SK-N-SH (cell line): ENCODE results near the gene CDK5RAP2. TPM values are rescaled to one million over a fixed set of nuclear protein-coding genes. Genes with fewer than 3 reads are reported as not detected.

Experiments
- CTCF ChIA-PET: fragments of 300-600, 350-600 bp; formaldehyde crosslinking; extraction: SDS; loops from one replicate; lab custom pipeline; 2021; lab: Yijun Ruan, JAX
- POLR2A ChIA-PET: fragments of 350-600 bp; sonication (Branson Sonifier 250); formaldehyde crosslinking; extraction: SDS; loops from one replicate; lab custom pipeline; 2020; ENCODE audit warnings: antibody characterized with exemption, inconsistent platforms; lab: Yijun Ruan, JAX
- DNase-seq: peaks from one replicate; pipeline ENCODE4 v3.0.0; 2012
- H2AFZ ChIP-seq: fragments of 200-600 bp; sonication (generic); 2 replicates; pipeline ENCODE4 v1.8.1; 2016; ENCODE audit warnings: antibody characterized with exemption, mild to moderate bottlenecking, low read depth
- H3F3A ChIP-seq: fragments of 200-600 bp; sonication (generic); replicated peaks from 2 replicates; pipeline ENCODE3; 2016; ENCODE audit warnings: antibody characterized with exemption, mild to moderate bottlenecking; ENCODE audit not compliant: insufficient read depth
- H3K27ac ChIP-seq, 2 experiments: fragments of 200-500 bp in 1 of 2; fragments of 200-600 bp in 1 of 2; sonication (Bioruptor generic) in 1 of 2; sonication (generic), shearing (Covaris generic) in 1 of 2; 2 replicates each; pipeline versions ENCODE4 v1.5.1 to v1.6.1; 2014 to 2016; ENCODE audit warnings: low read depth in 2 of 2, inconsistent platforms in 1 of 2, low read length in 1 of 2, mild to moderate bottlenecking in 1 of 2, mixed read lengths in 1 of 2
- H3K27me3 ChIP-seq: fragments of 200-600 bp; sonication (generic), shearing (Covaris generic); 2 replicates; pipeline ENCODE4 v1.6.1; 2016; ENCODE audit warnings: mixed run types; ENCODE audit not compliant: insufficient read depth
- H3K36me3 ChIP-seq, 2 experiments: fragments of 200-500 bp in 1 of 2; fragments of 200-600 bp in 1 of 2; sonication (Bioruptor generic) in 1 of 2; sonication (generic) in 1 of 2; replicated peaks in 1 of 2; 2 replicates each; pipeline versions ENCODE3 to v1.5.1; 2014 to 2016; ENCODE audit warnings: low read length in 1 of 2, mild to moderate bottlenecking in 1 of 2; ENCODE audit not compliant: insufficient read depth in 2 of 2, control insufficient read depth in 1 of 2
- H3K4me1 ChIP-seq, 2 experiments: fragments of 200-500 bp in 1 of 2; fragments of 200-600 bp in 1 of 2; sonication (Bioruptor generic) in 1 of 2; sonication (generic), shearing (Covaris generic) in 1 of 2; 2 replicates each; pipeline versions ENCODE4 v1.5.1 to v1.6.1; 2014 to 2016; ENCODE audit warnings: low read depth in 1 of 2, low read length in 1 of 2, mixed run types in 1 of 2; ENCODE audit not compliant: insufficient read depth in 2 of 2, control insufficient read depth in 1 of 2
- H3K4me2 ChIP-seq: fragments of 200-600 bp; sonication (generic), shearing (Covaris generic); 2 replicates; pipeline ENCODE4 v1.6.1; 2017; ENCODE audit warnings: mixed run types
- H3K4me3 ChIP-seq, 2 experiments: fragments of 200-500 bp in 1 of 2; fragments of 200-600 bp in 1 of 2; sonication (Bioruptor generic) in 1 of 2; sonication (generic), shearing (Covaris generic) in 1 of 2; 2 replicates each; pipeline versions ENCODE4 v1.5.1 to v1.8.1; 2014 to 2016; ENCODE audit warnings: low read depth in 2 of 2, inconsistent platforms in 1 of 2, low read length in 1 of 2, mild to moderate bottlenecking in 1 of 2, mixed read lengths in 1 of 2, moderate library complexity in 1 of 2
- H3K79me2 ChIP-seq: fragments of 200-600 bp; sonication (generic); 2 replicates; pipeline ENCODE4 v1.8.1; 2017; ENCODE audit warnings: mild to moderate bottlenecking; ENCODE audit not compliant: insufficient read depth
- H3K9ac ChIP-seq: fragments of 200-600 bp; sonication (generic); 2 replicates; pipeline ENCODE4 v1.6.1; 2017; ENCODE audit warnings: mixed run types
- H3K9me2 ChIP-seq: fragments of 200-600 bp; sonication (generic); 2 replicates; pipeline ENCODE4 v1.6.1; 2017; ENCODE audit warnings: mixed run types
- H3K9me3 ChIP-seq: fragments of 200-600 bp; sonication (generic); 2 replicates; pipeline ENCODE4 v1.6.1; 2017; ENCODE audit warnings: mixed run types, mild to moderate bottlenecking, moderate library complexity
- H4K20me1 ChIP-seq: fragments of 200-600 bp; sonication (generic); 2 replicates; pipeline ENCODE4 v1.6.1; 2017; ENCODE audit warnings: mild to moderate bottlenecking, mixed run types; ENCODE audit not compliant: insufficient read depth
- EP300 ChIP-seq, 2 experiments: IDR thresholded peaks; 2 replicates each; pipeline versions ENCODE4 v1.4.0 to v1.6.1; 2012; ENCODE audit warnings: borderline replicate concordance in 1 of 2, low read depth in 1 of 2, low read length in 1 of 2
- EZH2phosphoT487 ChIP-seq: fragments of 200-600 bp; sonication (generic); IDR thresholded peaks from 2 replicates; pipeline ENCODE4 v1.6.1; 2017; ENCODE audit warnings: low read depth, mixed run types, mild to moderate bottlenecking, antibody characterized with exemption, moderate library complexity, borderline replicate concordance
- FOXM1 ChIP-seq: IDR thresholded peaks from 2 replicates; pipeline ENCODE4 v1.4.0; 2012; ENCODE audit warnings: low read depth, mild to moderate bottlenecking
- GATA2 ChIP-seq: sonication (generic); formaldehyde crosslinking; IDR thresholded peaks from 2 replicates; pipeline ENCODE4 v1.5.0; 2020; ENCODE audit warnings: mild to moderate bottlenecking, missing genetic modification reagents
- MXI1 ChIP-seq: IDR thresholded peaks from 2 replicates; pipeline ENCODE4 v1.6.1; 2012; ENCODE audit warnings: mild to moderate bottlenecking, low read depth, low read length, improper control_type of control experiment
- NFIC ChIP-seq: IDR thresholded peaks from 2 replicates; pipeline ENCODE4 v1.4.0; 2012; ENCODE audit warnings: borderline replicate concordance
- POLR2AphosphoS5 ChIP-seq: IDR thresholded peaks from 2 replicates; pipeline ENCODE4 v1.6.1; 2012; ENCODE audit warnings: low read depth, low read length
- TAF1 ChIP-seq: IDR thresholded peaks from 2 replicates; pipeline ENCODE4 v1.6.1; 2012; ENCODE audit warnings: low read depth, mild to moderate bottlenecking, low read length, moderate library complexity, borderline replicate concordance
- TCF12 ChIP-seq: IDR thresholded peaks from 2 replicates; pipeline ENCODE4 v1.4.0; 2012
- YY1 ChIP-seq: IDR thresholded peaks from 2 replicates; pipeline ENCODE4 v1.4.0; 2012; ENCODE audit warnings: low read depth, mild to moderate bottlenecking
- WGBS: methylation state at CpG from one replicate; pipeline ENCODE4 v1.1.6; 2017; ENCODE audit warnings: low lambda C conversion rate; 5-methylcytosine and 5-hydroxymethylcytosine counted together
- polyA plus RNA-seq, 3 experiments: library from polyadenylated mRNA; depleted of rRNA; stranded (reverse); fragments of >200 nt; gene quantifications; 2 replicates each; pipeline ENCODE4 v1.2.3, GENCODE V29; 2012
- TF ChIP-seq, protein P1 (sequence below): IDR thresholded peaks from 2 replicates; pipeline ENCODE4 v1.4.0; 2012; ENCODE audit warnings: low read depth, borderline replicate concordance
- TF ChIP-seq, protein P2 (sequence below): IDR thresholded peaks from 2 replicates; pipeline ENCODE4 v1.4.0; 2012; ENCODE audit warnings: low read depth
- TF ChIP-seq, protein P3 (sequence below): IDR thresholded peaks from 2 replicates; pipeline ENCODE4 v1.6.1; 2012; ENCODE audit warnings: mild to moderate bottlenecking, low read depth, low read length, moderate library complexity

CDK5RAP2 gene
- polyA plus RNA-seq, 1 of the 3 experiments (the other 2 are of a cell fraction), result 20.7 TPM

DNA sequence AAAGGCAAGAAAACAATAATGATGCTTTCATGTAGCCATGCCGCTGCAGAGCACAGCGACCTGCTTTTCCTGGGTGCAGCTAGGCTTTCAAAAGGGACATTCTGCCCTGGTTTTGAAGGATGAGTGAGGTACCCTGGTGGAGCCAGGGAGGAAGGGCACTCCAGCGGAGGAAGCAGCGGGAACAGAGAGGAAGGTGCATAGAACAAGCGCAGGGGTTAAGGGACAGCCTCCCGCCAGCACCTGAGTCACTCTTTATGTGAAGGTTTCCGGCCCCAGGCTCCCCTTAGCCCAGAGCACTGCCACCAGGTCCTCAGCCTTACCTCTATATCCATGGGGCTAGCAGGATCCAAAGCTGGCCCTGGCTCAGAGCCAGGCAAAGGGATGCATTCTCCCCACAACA is 221.1 kb downstream of the CDK5RAP2 start:
- no peaks in the 10 kb centered on the region for H3F3A ChIP-seq
- no peak overlapping the region for H3K4me2 ChIP-seq
- H3K27ac ChIP-seq, result no peak overlapping the region
- H3K27me3 ChIP-seq, result no peaks in the 10 kb centered on the region
- no peaks in the 10 kb centered on the region for H3K9me2 ChIP-seq
- no peak overlapping the region for H2AFZ ChIP-seq
- ChIA-PET CTCF (interaction anchor here (5.6 kb wide), 1 partner anchor 10 kb away, joined by 33 read pairs; no protein-coding TSS in a partner anchor), POLR2A (no interaction called here)
- no peak for DNase-seq
- peaks cover 0 to 19% of the 10 kb centered on the region in 2 experiments; a peak in 1 of 4 replicates for H3K4me1 ChIP-seq
- no peaks in the 10 kb centered on the region for H3K9me3 ChIP-seq
- no peaks in the 10 kb centered on the region for H3K79me2 ChIP-seq
- no peaks in the 10 kb centered on the region for H4K20me1 ChIP-seq
- no peak for TF ChIP-seq EP300 (IDR thresholded peaks at IDR 0.05; ENCODE audit: borderline replicate concordance in 1 of 2, low read depth in 1 of 2, low read length in 1 of 2)
- no peak for TF ChIP-seq FOXM1
- TF ChIP-seq MXI1, result no peak
- TF ChIP-seq GATA2 (CRISPR knock-in tag), result no peak
- TF ChIP-seq EZH2phosphoT487, result no peak
- TF ChIP-seq TAF1, result no peak
- H3K4me3 ChIP-seq, result no peak overlapping the region
- 83% methylated on average over 7 of the region's 7 CpGs for WGBS
- no peaks in the 10 kb centered on the region for H3K36me3 ChIP-seq
- no peak overlapping the region for H3K9ac ChIP-seq

DNA sequence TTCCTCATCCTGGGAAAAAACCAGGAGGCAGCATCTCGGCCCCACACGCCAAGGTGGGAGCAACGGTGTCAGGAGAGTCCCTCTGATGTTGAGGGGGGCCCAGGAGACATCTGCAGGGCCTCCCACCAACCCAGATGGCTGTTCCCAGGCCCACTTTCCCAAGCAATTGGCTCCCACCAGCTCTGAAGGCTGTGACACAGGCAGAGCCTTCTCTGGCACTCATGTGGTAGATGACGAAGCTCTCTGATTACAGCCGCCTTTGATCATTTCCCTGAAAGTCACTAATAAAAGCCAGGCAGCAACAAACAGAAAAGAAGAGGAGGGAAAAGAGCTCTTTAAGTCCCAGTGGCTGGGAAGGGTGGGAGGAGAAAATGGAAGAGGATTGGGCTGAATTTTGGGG is 226.5 kb downstream of the CDK5RAP2 start:
- Histone ChIP-seq H3K4me3 (no peak overlapping the region), H3K4me1 (peaks cover 0 to 6% of the 10 kb centered on the region in 2 experiments; a peak in 1 of 4 replicates), H3K36me3 (no peaks in the 10 kb centered on the region), H3K9me2 (no peaks in the 10 kb centered on the region), H3K27ac (no peak overlapping the region), H3K27me3 (no peaks in the 10 kb centered on the region), H3K9ac (no peak overlapping the region), H3K79me2 (no peaks in the 10 kb centered on the region), H3K9me3 (no peaks in the 10 kb centered on the region), H2AFZ (no peak overlapping the region)
- ChIA-PET CTCF (no interaction called here), POLR2A (interaction anchor here (0.5 kb wide), 1 partner anchor 1127 kb away, joined by 3 read pairs; no protein-coding TSS in a partner anchor)
- 84% methylated on average over 5 of the region's 5 CpGs for WGBS
- TF ChIP-seq YY1, result no peak
- TF ChIP-seq, protein P1, sequence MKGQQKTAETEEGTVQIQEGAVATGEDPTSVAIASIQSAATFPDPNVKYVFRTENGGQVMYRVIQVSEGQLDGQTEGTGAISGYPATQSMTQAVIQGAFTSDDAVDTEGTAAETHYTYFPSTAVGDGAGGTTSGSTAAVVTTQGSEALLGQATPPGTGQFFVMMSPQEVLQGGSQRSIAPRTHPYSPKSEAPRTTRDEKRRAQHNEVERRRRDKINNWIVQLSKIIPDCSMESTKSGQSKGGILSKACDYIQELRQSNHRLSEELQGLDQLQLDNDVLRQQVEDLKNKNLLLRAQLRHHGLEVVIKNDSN, result no peak
- TF ChIP-seq, protein P2, sequence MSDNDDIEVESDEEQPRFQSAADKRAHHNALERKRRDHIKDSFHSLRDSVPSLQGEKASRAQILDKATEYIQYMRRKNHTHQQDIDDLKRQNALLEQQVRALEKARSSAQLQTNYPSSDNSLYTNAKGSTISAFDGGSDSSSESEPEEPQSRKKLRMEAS, result no peak
- TF ChIP-seq GATA2 (CRISPR knock-in tag), result no peak
- TF ChIP-seq NFIC, result no peak
- TF ChIP-seq POLR2AphosphoS5, result no peak
- no peak for TF ChIP-seq FOXM1
- no peak for TF ChIP-seq TCF12
- TF ChIP-seq, protein P3, sequence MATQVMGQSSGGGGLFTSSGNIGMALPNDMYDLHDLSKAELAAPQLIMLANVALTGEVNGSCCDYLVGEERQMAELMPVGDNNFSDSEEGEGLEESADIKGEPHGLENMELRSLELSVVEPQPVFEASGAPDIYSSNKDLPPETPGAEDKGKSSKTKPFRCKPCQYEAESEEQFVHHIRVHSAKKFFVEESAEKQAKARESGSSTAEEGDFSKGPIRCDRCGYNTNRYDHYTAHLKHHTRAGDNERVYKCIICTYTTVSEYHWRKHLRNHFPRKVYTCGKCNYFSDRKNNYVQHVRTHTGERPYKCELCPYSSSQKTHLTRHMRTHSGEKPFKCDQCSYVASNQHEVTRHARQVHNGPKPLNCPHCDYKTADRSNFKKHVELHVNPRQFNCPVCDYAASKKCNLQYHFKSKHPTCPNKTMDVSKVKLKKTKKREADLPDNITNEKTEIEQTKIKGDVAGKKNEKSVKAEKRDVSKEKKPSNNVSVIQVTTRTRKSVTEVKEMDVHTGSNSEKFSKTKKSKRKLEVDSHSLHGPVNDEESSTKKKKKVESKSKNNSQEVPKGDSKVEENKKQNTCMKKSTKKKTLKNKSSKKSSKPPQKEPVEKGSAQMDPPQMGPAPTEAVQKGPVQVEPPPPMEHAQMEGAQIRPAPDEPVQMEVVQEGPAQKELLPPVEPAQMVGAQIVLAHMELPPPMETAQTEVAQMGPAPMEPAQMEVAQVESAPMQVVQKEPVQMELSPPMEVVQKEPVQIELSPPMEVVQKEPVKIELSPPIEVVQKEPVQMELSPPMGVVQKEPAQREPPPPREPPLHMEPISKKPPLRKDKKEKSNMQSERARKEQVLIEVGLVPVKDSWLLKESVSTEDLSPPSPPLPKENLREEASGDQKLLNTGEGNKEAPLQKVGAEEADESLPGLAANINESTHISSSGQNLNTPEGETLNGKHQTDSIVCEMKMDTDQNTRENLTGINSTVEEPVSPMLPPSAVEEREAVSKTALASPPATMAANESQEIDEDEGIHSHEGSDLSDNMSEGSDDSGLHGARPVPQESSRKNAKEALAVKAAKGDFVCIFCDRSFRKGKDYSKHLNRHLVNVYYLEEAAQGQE, result no peak
- TF ChIP-seq, all 33 proteins: peak for 0
- Histone ChIP-seq H3K4me2 (no peak overlapping the region), H3F3A (no peaks in the 10 kb centered on the region), H4K20me1 (no peaks in the 10 kb centered on the region)
- DNase-seq, result no peak
